PC-9 (cell line): ENCODE results near the gene SSBP2. TPM values are rescaled to one million over a fixed set of nuclear protein-coding genes. Genes with fewer than 3 reads are reported as not detected.
A peak's percentile ranks its signal among the peaks of the same experiment; 100 is the strongest.

Experiments
- BruUV-seq: library from RNA; stranded (reverse); fragments of 400-500 nt; replicated peaks from 2 replicates; lab custom pipeline; 2021; lab: Mats Ljungman, UMichigan
- CTCF ChIA-PET: fragments of 300-600 bp; sonication (Branson Sonifier 250); formaldehyde crosslinking; loops from one replicate; lab custom pipeline; 2022; ENCODE audit warnings: antibody characterized with exemption; lab: Charles Lee
- POLR2A ChIA-PET: fragments of 300-600 bp; sonication (Branson Sonifier 250); formaldehyde crosslinking; loops from one replicate; lab custom pipeline; 2022; ENCODE audit warnings: antibody characterized with exemption; ENCODE audit not compliant: unreplicated experiment; lab: Charles Lee
- DNase-seq, 2 experiments: peaks; one replicate each; pipeline versions ENCODE4 v3.0.0 to v3.0.0-alpha.2; 2015 to 2022; ENCODE audit warnings: mixed read lengths in 1 of 2
- H2AFZ ChIP-seq: fragments of 200-600 bp; sonication (generic); 2 replicates; pipeline ENCODE4 v1.8.1; 2017; ENCODE audit warnings: antibody characterized with exemption
- H3F3A ChIP-seq: fragments of 200-600 bp; sonication (generic); 2 replicates; pipeline ENCODE4 v1.8.1; 2017; ENCODE audit warnings: antibody characterized with exemption, mild to moderate bottlenecking, low read depth; ENCODE audit not compliant: insufficient read depth
- H3K27ac ChIP-seq: fragments of 200-600 bp; sonication (generic); 2 replicates; pipeline ENCODE4 v1.6.1; 2016; ENCODE audit warnings: mixed run types
- H3K27me3 ChIP-seq: fragments of 200-600 bp; sonication (generic); 2 replicates; pipeline ENCODE4 v1.6.1; 2016; ENCODE audit warnings: low read depth, mixed run types; ENCODE audit not compliant: insufficient read depth
- H3K36me3 ChIP-seq: fragments of 200-600 bp; sonication (generic); 2 replicates; pipeline ENCODE4 v1.6.1; 2016; ENCODE audit warnings: low read depth, mixed run types
- H3K4me1 ChIP-seq: fragments of 200-600 bp; sonication (generic); replicated peaks from 2 replicates; pipeline ENCODE4 v1.6.1; 2016; ENCODE audit warnings: mixed run types; ENCODE audit not compliant: insufficient read depth
- H3K4me2 ChIP-seq: fragments of 200-600 bp; sonication (generic); 2 replicates; pipeline ENCODE4 v1.6.1; 2017; ENCODE audit warnings: mixed run types
- H3K4me3 ChIP-seq: fragments of 200-600 bp; sonication (generic); 2 replicates; pipeline ENCODE4 v1.6.1; 2016; ENCODE audit warnings: mixed run types
- H3K79me2 ChIP-seq: fragments of 200-600 bp; sonication (generic); 2 replicates; pipeline ENCODE4 v1.6.1; 2017; ENCODE audit warnings: low read depth, mixed run types
- H3K9me2 ChIP-seq: fragments of 200-600 bp; sonication (generic); 2 replicates; pipeline ENCODE4 v1.8.1; 2017; ENCODE audit warnings: mild to moderate bottlenecking; ENCODE audit not compliant: insufficient read depth
- H3K9me3 ChIP-seq: fragments of 200-600 bp; sonication (generic); 2 replicates; pipeline ENCODE4 v1.8.1; 2016; ENCODE audit warnings: low read depth; ENCODE audit not compliant: insufficient read depth
- H4K20me1 ChIP-seq: fragments of 200-600 bp; sonication (generic); 2 replicates; pipeline ENCODE4 v1.8.1; 2017; ENCODE audit not compliant: insufficient read depth
- CTCF ChIP-seq: fragments of 200-600 bp; sonication (generic); conservative IDR thresholded peaks from 2 replicates; pipeline ENCODE4 v1.6.1; 2017; ENCODE audit warnings: mixed run types, antibody characterized with exemption, mild to moderate bottlenecking, moderate library complexity
- EZH2 ChIP-seq: fragments of 200-600 bp; sonication (generic); IDR thresholded peaks from 2 replicates; pipeline ENCODE4 v1.8.0; 2017; ENCODE audit warnings: antibody characterized with exemption, low read depth
- intact Hi-C: fragments of 100-400 bp; cut with micrococcal nuclease; formaldehyde crosslinking; loops from one replicate; pipeline ENCODE4 v1.10.0; 2022; ENCODE audit not compliant: unreplicated experiment
- total RNA-seq: library from RNA; stranded (reverse); gene quantifications from 2 replicates; pipeline ENCODE4 v1.2.3, GENCODE V29; 2021

Gene SSBP2
- total RNA-seq, 1 experiment from 2014 or later, result 6.4 TPM

- peaks cover 32% of the 10 kb centered on the region for H3K4me1 ChIP-seq
- ChIA-PET CTCF (no interaction called here), POLR2A (no interaction called here)
- H3K4me2 ChIP-seq, result no peak overlapping the region
- no peak for DNase-seq
- H2AFZ ChIP-seq, result no peak overlapping the region
- no peaks in the 10 kb centered on the region for H3K36me3 ChIP-seq
- no peak overlapping the region for H3K27ac ChIP-seq
- no TSS peak for BruUV-seq
- no peaks in the 10 kb centered on the region for H4K20me1 ChIP-seq
- no peaks in the 10 kb centered on the region for H3K27me3 ChIP-seq
- no peak for TF ChIP-seq EZH2
- TF ChIP-seq CTCF, result no peak
- H3K9me3 ChIP-seq, result no peaks in the 10 kb centered on the region
- H3K79me2 ChIP-seq, result no peaks in the 10 kb centered on the region
- H3K9me2 ChIP-seq, result peaks cover 4% of the 10 kb centered on the region; the same call in 1 of the 2 replicates
- peaks cover 17% of the 10 kb centered on the region for H3F3A ChIP-seq
- intact Hi-C loops, result no loop called here
- no peak overlapping the region for H3K4me3 ChIP-seq
Measured at GRCh38 chr5:81772488-81772887, 21.6 kb upstream of the SSBP2 start.

DNA sequence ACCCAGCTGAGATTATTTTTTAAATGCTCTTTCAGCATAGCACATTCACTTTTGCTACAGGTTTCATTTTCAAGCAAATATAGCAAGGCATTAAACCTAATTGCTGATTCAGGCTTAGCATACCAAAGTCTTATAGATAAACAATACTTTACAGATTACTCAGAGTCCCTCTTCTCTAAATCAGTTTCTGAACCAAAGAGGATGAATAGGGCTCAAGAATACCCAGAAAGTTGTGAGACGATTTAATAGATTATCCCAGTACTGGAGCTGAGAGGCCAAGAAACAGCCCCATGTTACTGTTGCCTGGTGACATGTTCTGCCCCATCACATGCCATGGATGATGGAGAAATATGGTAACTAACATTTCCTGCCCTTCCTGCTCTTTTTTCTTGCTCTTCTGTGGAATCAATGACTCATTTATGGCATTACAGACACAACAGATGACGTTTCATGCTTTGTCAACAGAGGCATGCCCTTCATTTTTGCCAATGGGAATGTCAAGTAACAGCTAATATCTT lies 18.1 kb upstream of the SSBP2 start:
- peak; percentile 47 to 90 for DNase-seq
- no peak overlapping the region for H2AFZ ChIP-seq
- peaks cover 17% of the 10 kb centered on the region for H3F3A ChIP-seq
- H3K4me2 ChIP-seq, result peak overlapping the region; percentile 34
- ChIA-PET CTCF (no interaction called here), POLR2A (no interaction called here)
- no peaks in the 10 kb centered on the region for H3K79me2 ChIP-seq
- intact Hi-C loops, result no loop called here
- BruUV-seq, result no TSS peak
- no peaks in the 10 kb centered on the region for H3K36me3 ChIP-seq
- no peaks in the 10 kb centered on the region for H3K27me3 ChIP-seq
- H3K4me3 ChIP-seq, result no peak overlapping the region
- peaks cover 31% of the 10 kb centered on the region for H3K4me1 ChIP-seq
- no peaks in the 10 kb centered on the region for H4K20me1 ChIP-seq
- no peaks in the 10 kb centered on the region for H3K9me2 ChIP-seq
- no peaks in the 10 kb centered on the region for H3K9me3 ChIP-seq
- TF ChIP-seq EZH2 (no peak), CTCF (no peak)
- peak overlapping the region; percentile 71 for H3K27ac ChIP-seq

GRCh38 chr5:81767938-81768337 lies 17.0 kb upstream of the SSBP2 start:
- TF ChIP-seq CTCF (no peak), EZH2 (no peak)
- H3K36me3 ChIP-seq, result no peaks in the 10 kb centered on the region
- no peaks in the 10 kb centered on the region for H3K27me3 ChIP-seq
- no peak overlapping the region for H3K4me2 ChIP-seq
- H3F3A ChIP-seq, result peaks cover 17% of the 10 kb centered on the region
- no peak overlapping the region for H3K4me3 ChIP-seq
- intact Hi-C loops, result no loop called here
- H3K79me2 ChIP-seq, result no peaks in the 10 kb centered on the region
- no peak for DNase-seq
- H3K9me3 ChIP-seq, result no peaks in the 10 kb centered on the region
- no peaks in the 10 kb centered on the region for H3K9me2 ChIP-seq
- peaks cover 23% of the 10 kb centered on the region for H3K4me1 ChIP-seq
- ChIA-PET CTCF (no interaction called here), POLR2A (no interaction called here)
- no TSS peak for BruUV-seq
- peak overlapping the region; percentile 71; the same call in 1 of the 2 replicates for H3K27ac ChIP-seq
- no peak overlapping the region for H2AFZ ChIP-seq
- no peaks in the 10 kb centered on the region for H4K20me1 ChIP-seq
